SK-N-SH treated with all-trans-retinoic acid at 6 μM for 48 hours (cell line): ENCODE measurements around the gene SLC24A1.

ENCODE experiments used
- ATAC-seq: fragments of 200-7000 bp; cut with Tn5 transposase; 3 replicates; pipeline ENCODE4 v1.9.1; 2020; ENCODE audit warnings: mild to moderate bottlenecking, moderate library complexity
- ARNTL ChIP-seq: fragments of 450-650 bp; formaldehyde crosslinking; IDR thresholded peaks from 2 replicates; pipeline ENCODE4 v1.5.0; 2020; ENCODE audit warnings: low read depth, mild to moderate bottlenecking, moderate library complexity, borderline replicate concordance
- BACH2 ChIP-seq: fragments of 250-450 bp; sonication (Bioruptor Pico); IDR thresholded peaks from 2 replicates; pipeline ENCODE4 v1.9.0; 2021; ENCODE audit warnings: mild to moderate bottlenecking, borderline replicate concordance
- CSDC2 ChIP-seq: fragments of 250-450 bp; sonication (Bioruptor Pico); IDR thresholded peaks from 2 replicates; pipeline ENCODE4 v1.5.0; 2020; ENCODE audit warnings: mild to moderate bottlenecking, moderate library complexity
- ESRRG ChIP-seq: fragments of 250-450 bp; sonication (Bioruptor Pico); IDR thresholded peaks from 2 replicates; pipeline ENCODE4 v1.6.1; 2021; ENCODE audit warnings: mild to moderate bottlenecking
- ISL1 ChIP-seq: fragments of 250-450 bp; sonication (Bioruptor Pico); IDR thresholded peaks from 2 replicates; pipeline ENCODE4 v2.1.2; 2022; ENCODE audit warnings: mild to moderate bottlenecking, moderate library complexity
- SNAI2 ChIP-seq: fragments of 250-450 bp; sonication (Bioruptor Pico); IDR thresholded peaks from 2 replicates; pipeline ENCODE4 v1.5.0; 2020; ENCODE audit warnings: mild to moderate bottlenecking, moderate library complexity
- TCF4 ChIP-seq: fragments of 250-450 bp; sonication (Bioruptor Pico); IDR thresholded peaks from 2 replicates; pipeline ENCODE4 v1.8.0; 2021; ENCODE audit warnings: mild to moderate bottlenecking, moderate library complexity, borderline replicate concordance
- TOX ChIP-seq: fragments of 250-450 bp; sonication (Bioruptor Pico); IDR thresholded peaks from 2 replicates; pipeline ENCODE4 v1.8.0; 2021; ENCODE audit warnings: mild to moderate bottlenecking, moderate library complexity, borderline replicate concordance
- ZFP30 ChIP-seq: fragments of 450-650 bp; formaldehyde crosslinking; IDR thresholded peaks from 2 replicates; pipeline ENCODE4 v1.5.0; 2022; ENCODE audit warnings: mild to moderate bottlenecking, moderate library complexity
- ZNF8 ChIP-seq: fragments of 450-650 bp; formaldehyde crosslinking; IDR thresholded peaks from 2 replicates; pipeline ENCODE4 v1.5.0; 2020; ENCODE audit warnings: mild to moderate bottlenecking, moderate library complexity
- TF ChIP-seq, protein P1 (sequence below): fragments of 250-450 bp; sonication (Bioruptor Pico); IDR thresholded peaks from 2 replicates; pipeline ENCODE4 v1.5.1; 2020; ENCODE audit warnings: low read depth, mild to moderate bottlenecking, moderate library complexity
- TF ChIP-seq, protein P2 (sequence below): fragments of 250-450 bp; sonication (Bioruptor Pico); IDR thresholded peaks from 2 replicates; pipeline ENCODE4 v1.5.0; 2020; ENCODE audit warnings: mild to moderate bottlenecking, moderate library complexity
- TF ChIP-seq, protein P3 (sequence below): fragments of 250-450 bp; sonication (Bioruptor Pico); IDR thresholded peaks from 2 replicates; pipeline ENCODE4 v1.5.1; 2021; ENCODE audit warnings: mild to moderate bottlenecking, moderate library complexity
- TF ChIP-seq, protein P4 (sequence below): fragments of 250-450 bp; sonication (Bioruptor Pico); IDR thresholded peaks from 2 replicates; pipeline ENCODE4 v1.8.0; 2021; ENCODE audit warnings: low read depth, mild to moderate bottlenecking, moderate library complexity, borderline replicate concordance
- TF ChIP-seq, protein P5 (sequence below): fragments of 250-450 bp; sonication (Bioruptor Pico); IDR thresholded peaks from 2 replicates; pipeline ENCODE4 v1.8.0; 2020; ENCODE audit warnings: mild to moderate bottlenecking, moderate library complexity, borderline replicate concordance

The SLC24A1 gene

DNA sequence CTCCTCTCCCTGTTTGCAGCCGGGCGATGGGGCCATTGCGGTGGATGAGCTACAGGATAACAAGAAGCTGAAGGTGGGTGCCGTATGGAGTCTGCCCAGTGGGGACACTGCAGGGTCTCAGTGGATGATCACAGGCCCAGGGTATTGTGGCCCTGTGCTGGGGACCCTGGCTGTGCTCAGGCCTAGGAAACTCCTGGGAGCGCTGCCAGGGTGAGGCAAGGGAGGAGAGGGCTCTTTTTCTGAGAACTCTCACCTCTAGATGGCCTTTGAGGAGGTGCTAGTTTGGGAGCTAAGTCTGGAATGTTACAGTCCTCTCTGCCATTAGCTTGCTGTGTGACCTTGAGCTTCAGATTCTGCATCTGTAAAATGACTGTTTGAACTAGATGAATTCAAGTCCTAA lies 16.4 kb downstream of the SLC24A1 start:
- ATAC-seq: peak; percentile 33
- TF ChIP-seq, protein P1, sequence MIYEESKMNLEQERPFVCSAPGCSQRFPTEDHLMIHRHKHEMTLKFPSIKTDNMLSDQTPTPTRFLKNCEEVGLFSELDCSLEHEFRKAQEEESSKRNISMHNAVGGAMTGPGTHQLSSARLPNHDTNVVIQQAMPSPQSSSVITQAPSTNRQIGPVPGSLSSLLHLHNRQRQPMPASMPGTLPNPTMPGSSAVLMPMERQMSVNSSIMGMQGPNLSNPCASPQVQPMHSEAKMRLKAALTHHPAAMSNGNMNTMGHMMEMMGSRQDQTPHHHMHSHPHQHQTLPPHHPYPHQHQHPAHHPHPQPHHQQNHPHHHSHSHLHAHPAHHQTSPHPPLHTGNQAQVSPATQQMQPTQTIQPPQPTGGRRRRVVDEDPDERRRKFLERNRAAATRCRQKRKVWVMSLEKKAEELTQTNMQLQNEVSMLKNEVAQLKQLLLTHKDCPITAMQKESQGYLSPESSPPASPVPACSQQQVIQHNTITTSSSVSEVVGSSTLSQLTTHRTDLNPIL: no peak
- TF ChIP-seq ARNTL (CRISPR knock-in tag) (no peak), CSDC2 (no peak), BACH2 (CRISPR knock-in tag) (no peak), ZNF8 (CRISPR knock-in tag) (no peak), ESRRG (CRISPR knock-in tag) (no peak), TCF4 (CRISPR knock-in tag) (no peak)
- TF ChIP-seq, protein P2, sequence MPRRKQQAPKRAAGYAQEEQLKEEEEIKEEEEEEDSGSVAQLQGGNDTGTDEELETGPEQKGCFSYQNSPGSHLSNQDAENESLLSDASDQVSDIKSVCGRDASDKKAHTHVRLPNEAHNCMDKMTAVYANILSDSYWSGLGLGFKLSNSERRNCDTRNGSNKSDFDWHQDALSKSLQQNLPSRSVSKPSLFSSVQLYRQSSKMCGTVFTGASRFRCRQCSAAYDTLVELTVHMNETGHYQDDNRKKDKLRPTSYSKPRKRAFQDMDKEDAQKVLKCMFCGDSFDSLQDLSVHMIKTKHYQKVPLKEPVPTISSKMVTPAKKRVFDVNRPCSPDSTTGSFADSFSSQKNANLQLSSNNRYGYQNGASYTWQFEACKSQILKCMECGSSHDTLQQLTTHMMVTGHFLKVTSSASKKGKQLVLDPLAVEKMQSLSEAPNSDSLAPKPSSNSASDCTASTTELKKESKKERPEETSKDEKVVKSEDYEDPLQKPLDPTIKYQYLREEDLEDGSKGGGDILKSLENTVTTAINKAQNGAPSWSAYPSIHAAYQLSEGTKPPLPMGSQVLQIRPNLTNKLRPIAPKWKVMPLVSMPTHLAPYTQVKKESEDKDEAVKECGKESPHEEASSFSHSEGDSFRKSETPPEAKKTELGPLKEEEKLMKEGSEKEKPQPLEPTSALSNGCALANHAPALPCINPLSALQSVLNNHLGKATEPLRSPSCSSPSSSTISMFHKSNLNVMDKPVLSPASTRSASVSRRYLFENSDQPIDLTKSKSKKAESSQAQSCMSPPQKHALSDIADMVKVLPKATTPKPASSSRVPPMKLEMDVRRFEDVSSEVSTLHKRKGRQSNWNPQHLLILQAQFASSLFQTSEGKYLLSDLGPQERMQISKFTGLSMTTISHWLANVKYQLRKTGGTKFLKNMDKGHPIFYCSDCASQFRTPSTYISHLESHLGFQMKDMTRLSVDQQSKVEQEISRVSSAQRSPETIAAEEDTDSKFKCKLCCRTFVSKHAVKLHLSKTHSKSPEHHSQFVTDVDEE (CRISPR knock-in tag): no peak
- TF ChIP-seq, protein P3, sequence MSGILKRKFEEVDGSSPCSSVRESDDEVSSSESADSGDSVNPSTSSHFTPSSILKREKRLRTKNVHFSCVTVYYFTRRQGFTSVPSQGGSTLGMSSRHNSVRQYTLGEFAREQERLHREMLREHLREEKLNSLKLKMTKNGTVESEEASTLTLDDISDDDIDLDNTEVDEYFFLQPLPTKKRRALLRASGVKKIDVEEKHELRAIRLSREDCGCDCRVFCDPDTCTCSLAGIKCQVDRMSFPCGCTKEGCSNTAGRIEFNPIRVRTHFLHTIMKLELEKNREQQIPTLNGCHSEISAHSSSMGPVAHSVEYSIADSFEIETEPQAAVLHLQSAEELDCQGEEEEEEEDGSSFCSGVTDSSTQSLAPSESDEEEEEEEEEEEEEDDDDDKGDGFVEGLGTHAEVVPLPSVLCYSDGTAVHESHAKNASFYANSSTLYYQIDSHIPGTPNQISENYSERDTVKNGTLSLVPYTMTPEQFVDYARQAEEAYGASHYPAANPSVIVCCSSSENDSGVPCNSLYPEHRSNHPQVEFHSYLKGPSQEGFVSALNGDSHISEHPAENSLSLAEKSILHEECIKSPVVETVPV (CRISPR knock-in tag): no peak
- TF ChIP-seq, protein P4, sequence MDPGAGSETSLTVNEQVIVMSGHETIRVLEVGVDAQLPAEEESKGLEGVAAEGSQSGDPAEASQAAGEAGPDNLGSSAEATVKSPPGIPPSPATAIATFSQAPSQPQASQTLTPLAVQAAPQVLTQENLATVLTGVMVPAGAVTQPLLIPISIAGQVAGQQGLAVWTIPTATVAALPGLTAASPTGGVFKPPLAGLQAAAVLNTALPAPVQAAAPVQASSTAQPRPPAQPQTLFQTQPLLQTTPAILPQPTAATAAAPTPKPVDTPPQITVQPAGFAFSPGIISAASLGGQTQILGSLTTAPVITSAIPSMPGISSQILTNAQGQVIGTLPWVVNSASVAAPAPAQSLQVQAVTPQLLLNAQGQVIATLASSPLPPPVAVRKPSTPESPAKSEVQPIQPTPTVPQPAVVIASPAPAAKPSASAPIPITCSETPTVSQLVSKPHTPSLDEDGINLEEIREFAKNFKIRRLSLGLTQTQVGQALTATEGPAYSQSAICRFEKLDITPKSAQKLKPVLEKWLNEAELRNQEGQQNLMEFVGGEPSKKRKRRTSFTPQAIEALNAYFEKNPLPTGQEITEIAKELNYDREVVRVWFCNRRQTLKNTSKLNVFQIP: no peak
- TF ChIP-seq, protein P5, sequence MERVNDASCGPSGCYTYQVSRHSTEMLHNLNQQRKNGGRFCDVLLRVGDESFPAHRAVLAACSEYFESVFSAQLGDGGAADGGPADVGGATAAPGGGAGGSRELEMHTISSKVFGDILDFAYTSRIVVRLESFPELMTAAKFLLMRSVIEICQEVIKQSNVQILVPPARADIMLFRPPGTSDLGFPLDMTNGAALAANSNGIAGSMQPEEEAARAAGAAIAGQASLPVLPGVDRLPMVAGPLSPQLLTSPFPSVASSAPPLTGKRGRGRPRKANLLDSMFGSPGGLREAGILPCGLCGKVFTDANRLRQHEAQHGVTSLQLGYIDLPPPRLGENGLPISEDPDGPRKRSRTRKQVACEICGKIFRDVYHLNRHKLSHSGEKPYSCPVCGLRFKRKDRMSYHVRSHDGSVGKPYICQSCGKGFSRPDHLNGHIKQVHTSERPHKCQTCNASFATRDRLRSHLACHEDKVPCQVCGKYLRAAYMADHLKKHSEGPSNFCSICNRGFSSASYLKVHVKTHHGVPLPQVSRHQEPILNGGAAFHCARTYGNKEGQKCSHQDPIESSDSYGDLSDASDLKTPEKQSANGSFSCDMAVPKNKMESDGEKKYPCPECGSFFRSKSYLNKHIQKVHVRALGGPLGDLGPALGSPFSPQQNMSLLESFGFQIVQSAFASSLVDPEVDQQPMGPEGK: no peak

DNA sequence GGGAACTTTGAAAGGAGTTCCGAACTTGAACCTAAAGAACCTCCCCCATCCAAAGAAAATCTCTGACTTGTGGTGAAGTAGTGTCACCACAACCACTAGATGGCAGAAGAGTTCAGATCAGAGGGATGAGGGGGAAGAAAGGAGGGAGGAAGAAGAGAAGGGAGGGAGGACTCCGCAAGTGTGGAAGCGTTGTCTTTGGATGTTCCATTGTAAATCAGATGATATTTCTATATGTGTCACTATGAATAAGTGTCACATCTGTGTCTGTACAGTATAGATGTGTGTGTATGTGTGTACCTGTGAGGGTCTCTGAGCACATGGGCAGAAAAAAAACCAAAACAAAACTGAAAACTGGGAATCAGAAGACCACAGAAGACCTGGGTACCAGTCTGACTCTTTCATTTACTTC lies 16.9 kb downstream of the SLC24A1 start:
- ATAC-seq: peak; percentile 88
- TF ChIP-seq TOX (CRISPR knock-in tag) (no peak), ESRRG (CRISPR knock-in tag) (no peak), ISL1 (CRISPR knock-in tag) (no peak), ZFP30 (CRISPR knock-in tag) (no peak)
- TF ChIP-seq, protein P3 (CRISPR knock-in tag): no peak

DNA sequence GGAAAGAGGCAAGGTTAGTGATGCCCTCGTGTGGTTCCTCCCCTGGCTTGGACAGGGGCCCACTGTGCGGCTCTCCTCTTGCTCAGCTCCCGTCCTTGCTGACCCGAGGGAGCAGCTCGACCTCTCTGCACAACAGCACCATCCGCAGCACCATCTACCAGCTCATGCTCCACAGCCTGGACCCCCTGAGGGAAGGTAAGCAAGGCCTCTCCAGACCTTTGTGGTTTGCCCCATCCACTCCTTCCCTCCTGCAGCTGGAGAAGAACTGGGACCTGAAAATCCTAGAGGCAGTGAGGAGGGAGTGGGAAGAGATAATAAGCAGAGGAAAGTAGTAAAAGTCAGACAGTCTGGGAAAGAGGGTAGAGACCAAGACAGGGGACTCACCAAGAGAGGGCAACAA lies 17.8 kb downstream of the SLC24A1 start:
- no peak for ATAC-seq
- TF ChIP-seq SNAI2 (CRISPR knock-in tag) (no peak), TCF4 (CRISPR knock-in tag) (no peak), TOX (CRISPR knock-in tag) (no peak)
- TF ChIP-seq, protein P2 (CRISPR knock-in tag): no peak
